Dendritic cell treated with granulocyte-macrophage colony-stimulating factor and Interleukin-4, amounts not matched to agents 40 ng/mL and 50 ng/mL, for 4 days (primary cell): ENCODE data around the gene SLC40A1.

Source experiments
- H3K27ac Mint-ChIP-seq: one replicate; pipeline ENCODE4 v1.8.0; 2022; ENCODE audit warnings: mild to moderate bottlenecking, mixed read lengths
- H3K27me3 Mint-ChIP-seq: one replicate; pipeline ENCODE4 v1.8.0; 2022; ENCODE audit warnings: mild to moderate bottlenecking, mixed read lengths
- H3K36me3 Mint-ChIP-seq: one replicate; pipeline ENCODE4 v1.8.0; 2022; ENCODE audit warnings: low read depth, mixed read lengths
- H3K4me1 Mint-ChIP-seq: one replicate; pipeline ENCODE4 v1.8.0; 2022; ENCODE audit warnings: low read depth, mixed read lengths
- H3K4me3 Mint-ChIP-seq: one replicate; pipeline ENCODE4 v1.8.0; 2022; ENCODE audit warnings: mild to moderate bottlenecking, moderate library complexity, mixed read lengths
- H3K9me3 Mint-ChIP-seq: one replicate; pipeline ENCODE4 v1.8.0; 2022; ENCODE audit warnings: mixed read lengths
- intact Hi-C: fragments of 100-400 bp; cut with micrococcal nuclease; formaldehyde crosslinking; loops from one replicate; pipeline ENCODE4 v1.15.0; 2022

The SLC40A1 gene

GRCh38 chr2:189549449-189549832 lies 31.1 kb downstream of the SLC40A1 start:
- Mint-ChIP-seq H3K4me1 (peaks cover 5% of the 10 kb centered on the region), H3K36me3 (no peaks in the 10 kb centered on the region), H3K4me3 (no peak overlapping the region), H3K27me3 (no peaks in the 10 kb centered on the region), H3K9me3 (no peaks in the 10 kb centered on the region), H3K27ac (no peak overlapping the region)
- intact Hi-C loops: no loop called here

GRCh38 chr2:189548666-189549448 lies 31.7 kb downstream of the SLC40A1 start:
- Mint-ChIP-seq H3K4me1 (peaks cover 7% of the 10 kb centered on the region), H3K27me3 (no peaks in the 10 kb centered on the region), H3K9me3 (no peaks in the 10 kb centered on the region), H3K36me3 (no peaks in the 10 kb centered on the region), H3K27ac (no peak overlapping the region), H3K4me3 (no peak overlapping the region)
- intact Hi-C loops: no loop called here

- Mint-ChIP-seq H3K27me3 (no peaks in the 10 kb centered on the region), H3K4me3 (no peak overlapping the region), H3K4me1 (peaks cover 19% of the 10 kb centered on the region), H3K27ac (no peak overlapping the region), H3K9me3 (peaks cover 9% of the 10 kb centered on the region), H3K36me3 (no peaks in the 10 kb centered on the region)
- intact Hi-C loops: no loop called here
Measured at GRCh38 chr2:189545418-189545817, 35.2 kb downstream of the SLC40A1 start.

DNA sequence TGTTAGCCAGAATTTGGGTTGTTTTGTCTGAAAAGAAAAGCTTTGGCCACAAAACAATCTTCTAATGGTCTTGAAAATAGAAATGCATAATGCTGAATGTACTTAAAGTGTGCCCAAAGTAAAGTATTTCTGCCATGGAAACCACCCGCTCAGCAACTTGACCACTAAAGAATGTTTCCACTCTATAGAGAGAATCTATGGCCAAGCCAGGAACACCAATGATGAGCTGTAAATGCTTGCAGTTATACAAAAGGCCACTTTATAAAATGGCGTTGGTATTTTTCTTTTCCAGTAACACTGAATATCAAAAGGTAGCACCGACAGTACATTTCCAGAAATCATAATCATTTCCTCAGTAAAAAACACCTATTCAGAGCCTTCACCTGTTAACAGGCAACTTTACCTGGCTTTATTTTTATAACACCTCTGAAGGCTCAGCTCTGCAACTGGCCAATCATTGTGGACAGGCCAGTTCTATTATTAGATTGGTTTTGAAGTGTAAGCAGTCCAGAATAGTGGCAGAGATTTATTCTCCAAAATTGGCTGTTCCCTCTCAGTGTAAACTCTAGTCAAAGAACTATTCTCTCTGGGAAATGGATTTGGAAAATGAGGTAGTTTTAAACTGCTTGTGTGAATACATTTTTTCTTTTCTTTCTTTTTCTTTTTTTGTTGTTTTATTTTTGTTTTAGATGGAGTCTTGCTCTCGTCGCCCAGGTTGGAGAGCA lies 36.1 kb downstream of the SLC40A1 start:
- H3K36me3 Mint-ChIP-seq: no peaks in the 10 kb centered on the region
- H3K9me3 Mint-ChIP-seq: peaks cover 9% of the 10 kb centered on the region
- no peak overlapping the region for H3K4me3 Mint-ChIP-seq
- intact Hi-C loops: no loop called here
- no peak overlapping the region for H3K27ac Mint-ChIP-seq
- peaks cover 19% of the 10 kb centered on the region for H3K4me1 Mint-ChIP-seq
- H3K27me3 Mint-ChIP-seq: no peaks in the 10 kb centered on the region

DNA sequence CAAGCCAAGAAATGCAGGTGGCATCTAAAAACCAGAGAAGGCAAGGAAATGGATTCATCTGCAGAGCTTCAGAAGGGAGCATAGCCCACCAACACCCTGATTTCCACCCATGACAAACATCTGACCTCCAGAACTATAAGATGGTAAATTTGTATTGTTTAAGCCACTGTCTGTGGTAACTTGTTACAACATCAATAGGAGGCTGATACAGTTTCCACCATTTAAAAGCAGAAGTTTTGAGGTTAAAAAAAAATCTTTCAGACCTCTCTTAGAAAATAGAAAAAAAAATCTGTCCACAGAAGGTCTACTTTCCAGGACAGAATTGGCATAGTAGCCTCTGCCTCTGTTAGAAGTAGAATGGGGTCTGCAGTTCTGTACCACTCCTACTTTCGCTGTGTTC lies 37.2 kb downstream of the SLC40A1 start:
- no peak overlapping the region for H3K4me3 Mint-ChIP-seq
- no peaks in the 10 kb centered on the region for H3K36me3 Mint-ChIP-seq
- H3K4me1 Mint-ChIP-seq: peaks cover 17% of the 10 kb centered on the region
- H3K27ac Mint-ChIP-seq: no peak overlapping the region
- peaks cover 9% of the 10 kb centered on the region for H3K9me3 Mint-ChIP-seq
- intact Hi-C loops: no loop called here
- H3K27me3 Mint-ChIP-seq: no peaks in the 10 kb centered on the region

DNA sequence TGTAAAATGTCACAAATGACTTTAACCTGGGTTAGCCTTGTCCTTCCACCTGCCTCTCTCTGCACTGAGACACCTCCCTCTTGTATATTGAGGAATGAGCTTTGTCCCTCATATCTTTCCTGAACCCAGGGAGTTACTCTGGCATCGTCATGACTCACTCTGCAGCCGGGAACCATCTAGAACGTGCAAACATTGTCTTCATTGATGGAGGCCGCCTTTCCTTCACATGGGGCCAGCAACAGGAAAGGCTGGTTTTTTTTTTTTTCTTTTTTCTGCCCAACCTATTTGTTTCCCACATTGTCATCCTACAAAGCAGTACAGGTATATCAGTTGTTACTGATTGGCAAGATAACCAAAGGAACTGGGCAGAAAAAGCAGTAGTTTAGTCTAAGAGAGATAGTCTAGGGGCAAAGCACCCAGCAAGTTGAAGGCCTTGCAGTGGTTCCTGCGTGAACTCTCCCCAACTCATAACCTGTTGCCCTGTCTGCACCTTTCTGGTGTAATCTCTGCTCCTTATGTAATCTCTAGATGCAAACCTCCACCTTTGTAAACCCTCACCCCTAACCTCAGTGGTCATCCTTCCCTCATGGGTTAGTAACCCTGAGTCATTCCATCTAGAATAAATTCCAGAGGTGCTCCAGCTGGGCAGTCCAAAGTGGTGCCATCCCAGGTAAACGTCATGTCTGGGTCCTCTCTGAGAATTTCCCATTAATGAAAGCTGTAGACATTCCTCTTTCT lies 38.3 kb downstream of the SLC40A1 start:
- H3K27ac Mint-ChIP-seq: no peak overlapping the region
- no peaks in the 10 kb centered on the region for H3K27me3 Mint-ChIP-seq
- peaks cover 9% of the 10 kb centered on the region for H3K9me3 Mint-ChIP-seq
- intact Hi-C loops: no loop called here
- no peaks in the 10 kb centered on the region for H3K36me3 Mint-ChIP-seq
- peaks cover 19% of the 10 kb centered on the region for H3K4me1 Mint-ChIP-seq
- H3K4me3 Mint-ChIP-seq: no peak overlapping the region

DNA sequence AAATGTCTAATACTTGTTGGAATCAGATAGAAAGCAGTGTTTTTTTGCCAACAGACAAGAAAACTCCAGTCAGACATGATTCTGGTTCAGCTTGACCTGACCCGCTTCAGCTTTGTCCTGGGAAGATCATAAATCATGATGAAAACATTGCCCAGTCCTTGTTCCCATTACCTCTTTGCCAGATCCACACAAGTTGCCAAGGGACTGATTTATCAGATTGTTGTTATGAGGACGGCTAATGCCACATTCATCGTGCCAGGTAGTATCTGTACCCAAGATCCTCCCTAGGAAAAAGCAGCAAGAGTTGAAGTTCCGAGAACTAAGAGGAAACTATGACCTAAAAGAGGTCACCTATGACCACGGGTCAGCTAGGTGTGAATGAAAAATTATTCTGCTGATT lies 39.0 kb downstream of the SLC40A1 start:
- intact Hi-C loops: no loop called here
- Mint-ChIP-seq H3K4me1 (peaks cover 19% of the 10 kb centered on the region), H3K27me3 (no peaks in the 10 kb centered on the region), H3K9me3 (peaks cover 9% of the 10 kb centered on the region), H3K27ac (no peak overlapping the region), H3K36me3 (no peaks in the 10 kb centered on the region), H3K4me3 (no peak overlapping the region)

DNA sequence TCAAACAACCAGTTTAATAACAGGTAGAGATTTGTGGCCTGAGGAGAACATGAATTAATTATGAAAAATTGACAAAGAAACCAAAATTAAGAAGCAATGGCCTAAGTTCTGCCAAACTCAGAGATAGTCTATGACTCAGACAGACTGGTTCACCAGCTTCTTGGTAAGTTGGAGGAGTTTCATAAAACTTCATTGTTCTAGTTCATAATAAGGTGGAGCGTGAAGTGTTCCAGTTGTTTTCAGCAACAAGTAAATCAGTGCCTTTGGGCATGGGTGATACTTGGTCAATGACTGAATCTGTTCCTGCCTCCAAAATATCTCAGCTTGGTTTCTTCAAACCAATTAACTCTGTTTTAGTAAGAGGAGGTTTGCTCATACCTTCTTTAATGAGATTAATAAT lies 40.0 kb downstream of the SLC40A1 start:
- intact Hi-C loops: no loop called here
- H3K27ac Mint-ChIP-seq: no peak overlapping the region
- no peaks in the 10 kb centered on the region for H3K27me3 Mint-ChIP-seq
- no peaks in the 10 kb centered on the region for H3K36me3 Mint-ChIP-seq
- peaks cover 9% of the 10 kb centered on the region for H3K9me3 Mint-ChIP-seq
- H3K4me1 Mint-ChIP-seq: peaks cover 28% of the 10 kb centered on the region
- H3K4me3 Mint-ChIP-seq: no peak overlapping the region

- no peaks in the 10 kb centered on the region for H3K36me3 Mint-ChIP-seq
- H3K9me3 Mint-ChIP-seq: peaks cover 8% of the 10 kb centered on the region
- intact Hi-C loops: no loop called here
- H3K27me3 Mint-ChIP-seq: no peaks in the 10 kb centered on the region
- H3K4me1 Mint-ChIP-seq: peaks cover 43% of the 10 kb centered on the region
- no peak overlapping the region for H3K4me3 Mint-ChIP-seq
- H3K27ac Mint-ChIP-seq: no peak overlapping the region
Measured at GRCh38 chr2:189538402-189538801, 42.2 kb downstream of the SLC40A1 start.

- Mint-ChIP-seq H3K36me3 (no peaks in the 10 kb centered on the region), H3K9me3 (no peaks in the 10 kb centered on the region), H3K4me3 (no peak overlapping the region), H3K27me3 (no peaks in the 10 kb centered on the region), H3K27ac (no peak overlapping the region), H3K4me1 (peaks cover 42% of the 10 kb centered on the region)
- intact Hi-C loops: no loop called here
Measured at GRCh38 chr2:189536830-189537229, 43.8 kb downstream of the SLC40A1 start.

DNA sequence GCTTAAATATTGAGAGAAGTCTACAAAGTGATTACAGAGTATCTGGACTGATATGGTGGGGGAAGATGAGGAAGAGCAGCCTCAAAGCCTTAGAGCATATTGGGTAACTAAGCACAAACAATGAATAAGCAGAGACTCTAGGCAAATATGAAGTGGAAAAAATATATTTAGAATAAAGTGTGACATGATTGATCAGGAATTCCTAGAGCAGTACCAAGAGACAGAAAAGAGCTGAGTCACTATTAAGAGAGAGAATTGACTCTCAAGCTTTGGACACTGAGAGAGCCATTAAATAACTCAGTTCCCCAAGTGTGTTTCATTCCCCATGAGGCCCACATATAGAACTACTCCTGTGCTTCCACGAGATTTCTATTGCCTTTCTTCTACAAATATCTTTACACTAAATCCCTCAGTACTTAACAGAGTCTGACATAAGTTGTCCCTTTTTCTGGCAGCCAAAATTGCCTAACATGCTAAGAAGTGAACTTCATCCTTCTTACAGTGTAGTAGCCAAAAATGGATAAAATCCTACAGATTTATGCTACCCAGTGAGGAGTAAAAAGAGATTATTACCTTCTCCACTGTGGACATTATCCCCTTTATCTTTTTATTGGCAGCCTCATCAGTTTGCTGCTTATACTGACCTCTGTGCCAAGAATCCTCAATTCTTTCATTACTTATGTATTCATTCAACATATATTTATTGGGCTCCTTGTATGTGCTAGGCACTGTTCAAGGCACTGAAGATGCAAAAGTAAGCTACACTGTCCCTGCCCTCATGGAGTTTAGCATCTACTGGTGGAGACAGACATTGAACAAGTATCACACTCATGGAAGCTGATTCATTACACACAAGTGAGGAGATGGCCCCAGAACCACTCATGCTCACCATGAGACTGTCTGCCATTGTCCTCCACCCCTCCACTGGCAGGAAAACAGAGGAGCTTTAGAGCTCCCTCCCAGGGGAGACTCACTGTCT lies 45.4 kb downstream of the SLC40A1 start:
- peak overlapping the region; percentile 80 for H3K27ac Mint-ChIP-seq
- H3K27me3 Mint-ChIP-seq: no peaks in the 10 kb centered on the region
- intact Hi-C loops: no loop called here
- peaks cover 58% of the 10 kb centered on the region for H3K4me1 Mint-ChIP-seq
- no peaks in the 10 kb centered on the region for H3K36me3 Mint-ChIP-seq
- no peak overlapping the region for H3K4me3 Mint-ChIP-seq
- no peaks in the 10 kb centered on the region for H3K9me3 Mint-ChIP-seq

DNA sequence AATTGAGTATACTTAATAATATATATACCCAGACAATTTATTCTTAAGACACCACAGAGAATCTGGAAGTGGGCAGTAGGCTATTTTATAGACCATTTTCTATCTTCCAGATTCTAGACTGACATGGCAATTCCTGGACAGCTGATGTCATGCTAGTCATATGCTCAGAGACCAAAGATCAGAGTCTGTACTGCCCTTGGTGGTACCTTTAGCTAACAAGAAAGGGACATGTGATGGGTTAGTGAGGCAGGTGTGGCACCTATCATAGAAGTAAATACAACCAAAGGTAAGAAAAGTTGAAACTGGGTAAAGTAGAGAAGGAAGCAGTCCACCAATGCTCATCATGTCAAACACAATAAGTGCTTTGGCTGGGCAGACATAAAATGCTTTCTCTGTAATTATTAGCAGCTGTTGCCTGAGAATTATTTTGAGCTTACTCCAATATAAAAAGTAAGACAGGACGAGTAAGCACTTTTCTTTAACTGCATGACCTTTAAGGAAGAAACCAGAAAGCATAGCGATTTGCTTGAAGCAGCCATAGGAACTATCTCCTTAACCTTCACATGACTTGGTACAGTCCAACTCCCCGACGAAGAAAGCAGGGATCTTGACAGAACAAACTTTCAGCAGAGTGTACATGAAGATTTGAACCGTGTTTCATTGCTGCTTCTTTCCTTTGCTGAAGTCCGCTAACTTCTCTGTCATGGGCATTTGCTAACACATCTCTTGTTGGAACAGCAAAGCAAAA lies 47.1 kb downstream of the SLC40A1 start:
- no peaks in the 10 kb centered on the region for H3K27me3 Mint-ChIP-seq
- peaks cover 59% of the 10 kb centered on the region for H3K4me1 Mint-ChIP-seq
- H3K27ac Mint-ChIP-seq: peak overlapping the region; percentile 80
- no peaks in the 10 kb centered on the region for H3K36me3 Mint-ChIP-seq
- H3K9me3 Mint-ChIP-seq: no peaks in the 10 kb centered on the region
- no peak overlapping the region for H3K4me3 Mint-ChIP-seq
- intact Hi-C loops: no loop called here
